Vagina (tissue), 2 donors: Measurements from ENCODE around the gene GLI3.

Experiments used
- POLR2A ChIP-seq, 2 donors: fragments of 450-650 bp; IDR thresholded peaks; one replicate each; pipeline ENCODE4 v1.6.1; 2017; ENCODE audit warnings: antibody characterized with exemption in 2 of 2, mild to moderate bottlenecking in 2 of 2, moderate library complexity in 2 of 2
- TF ChIP-seq, protein P1 (sequence below), 3 experiments: fragments of 450-650 bp in 2 of 3; fragments of 200-600 bp in 1 of 3; sonication (generic) in 1 of 3; IDR thresholded peaks; one replicate each; pipeline ENCODE4 v1.5.1; 2017 to 2019; ENCODE audit warnings: antibody characterized with exemption in 3 of 3, mild to moderate bottlenecking in 2 of 3, moderate library complexity in 2 of 3

- TF ChIP-seq, protein P1, sequence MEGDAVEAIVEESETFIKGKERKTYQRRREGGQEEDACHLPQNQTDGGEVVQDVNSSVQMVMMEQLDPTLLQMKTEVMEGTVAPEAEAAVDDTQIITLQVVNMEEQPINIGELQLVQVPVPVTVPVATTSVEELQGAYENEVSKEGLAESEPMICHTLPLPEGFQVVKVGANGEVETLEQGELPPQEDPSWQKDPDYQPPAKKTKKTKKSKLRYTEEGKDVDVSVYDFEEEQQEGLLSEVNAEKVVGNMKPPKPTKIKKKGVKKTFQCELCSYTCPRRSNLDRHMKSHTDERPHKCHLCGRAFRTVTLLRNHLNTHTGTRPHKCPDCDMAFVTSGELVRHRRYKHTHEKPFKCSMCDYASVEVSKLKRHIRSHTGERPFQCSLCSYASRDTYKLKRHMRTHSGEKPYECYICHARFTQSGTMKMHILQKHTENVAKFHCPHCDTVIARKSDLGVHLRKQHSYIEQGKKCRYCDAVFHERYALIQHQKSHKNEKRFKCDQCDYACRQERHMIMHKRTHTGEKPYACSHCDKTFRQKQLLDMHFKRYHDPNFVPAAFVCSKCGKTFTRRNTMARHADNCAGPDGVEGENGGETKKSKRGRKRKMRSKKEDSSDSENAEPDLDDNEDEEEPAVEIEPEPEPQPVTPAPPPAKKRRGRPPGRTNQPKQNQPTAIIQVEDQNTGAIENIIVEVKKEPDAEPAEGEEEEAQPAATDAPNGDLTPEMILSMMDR (IDR thresholded peaks at IDR 0.05) = no peak
- TF ChIP-seq POLR2A (IDR thresholded peaks at IDR 0.05) = no peak
Observed at GRCh38 chr7:42156967-42157721, 79.9 kb downstream of the GLI3 start.
